Activated T-helper 17 cell treated with anti-CD3 and anti-CD28 coated beads, Interleukin-2, amount 50 U/mL, for 72 hours (primary cell): Measurements from ENCODE around the gene NNT. TPM values are rescaled to one million over a fixed set of nuclear protein-coding genes. Genes with fewer than 3 reads are reported as not detected.
"Not testable (repeated sequence)": the region's sequence is repeated elsewhere in the genome, so short reads cannot be mapped to it uniquely, and the experiment has no call there.

Source experiments
- ATAC-seq: fragments of 150-1000 bp; cut with Tn5 transposase; replicated peaks from 2 replicates; pipeline ENCODE4 v1.10.0; 2021; ENCODE audit warnings: mild to moderate bottlenecking, moderate library complexity
- H3K27ac Mint-ChIP-seq: one replicate; pipeline ENCODE4 v1.8.0; 2022; ENCODE audit warnings: mixed read lengths
- H3K27me3 Mint-ChIP-seq: one replicate; pipeline ENCODE4 v1.8.0; 2022; ENCODE audit warnings: mixed read lengths
- H3K36me3 Mint-ChIP-seq: one replicate; pipeline ENCODE4 v1.8.0; 2022; ENCODE audit warnings: low read depth, mild to moderate bottlenecking, mixed read lengths
- H3K4me1 Mint-ChIP-seq: one replicate; pipeline ENCODE4 v1.8.0; 2022; ENCODE audit warnings: mixed read lengths
- H3K4me3 Mint-ChIP-seq: one replicate; pipeline ENCODE4 v1.8.0; 2022; ENCODE audit warnings: mild to moderate bottlenecking, mixed read lengths
- H3K9me3 Mint-ChIP-seq: one replicate; pipeline ENCODE4 v1.8.0; 2022; ENCODE audit warnings: mixed read lengths
- total RNA-seq, 2 donors: library from RNA; stranded (reverse); gene quantifications; one replicate each; pipeline ENCODE4 v1.2.3, GENCODE V29; 2022

The NNT gene
- total RNA-seq, 2 donors from 2014 or later: 87.5 to 97.2 TPM

DNA sequence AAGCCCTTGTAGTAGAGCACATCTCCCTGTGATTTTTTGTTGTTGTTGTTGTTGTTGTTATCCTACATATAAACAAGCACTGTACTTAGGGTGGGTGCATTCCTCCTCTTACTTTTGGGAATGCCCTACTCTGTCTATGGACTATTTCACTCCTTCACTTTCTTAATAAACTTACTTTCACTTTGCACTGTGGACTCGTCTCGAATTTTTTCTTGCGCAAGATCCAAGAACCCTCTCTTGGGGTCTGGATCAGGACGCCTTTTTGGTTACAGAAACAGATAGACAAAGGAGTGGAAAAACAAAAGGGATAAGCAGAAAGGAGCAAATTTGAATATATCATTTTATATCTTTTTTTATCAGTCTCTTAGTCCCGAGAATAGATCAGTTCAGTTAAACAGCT, 31.7 kb upstream of the NNT start:
- ATAC-seq: no peak
- Mint-ChIP-seq H3K9me3 (no peaks in the 10 kb centered on the region), H3K36me3 (peaks cover 12% of the 10 kb centered on the region), H3K4me3 (no peak overlapping the region), H3K4me1 (no peaks in the 10 kb centered on the region), H3K27ac (no peak overlapping the region), H3K27me3 (no peaks in the 10 kb centered on the region)

DNA sequence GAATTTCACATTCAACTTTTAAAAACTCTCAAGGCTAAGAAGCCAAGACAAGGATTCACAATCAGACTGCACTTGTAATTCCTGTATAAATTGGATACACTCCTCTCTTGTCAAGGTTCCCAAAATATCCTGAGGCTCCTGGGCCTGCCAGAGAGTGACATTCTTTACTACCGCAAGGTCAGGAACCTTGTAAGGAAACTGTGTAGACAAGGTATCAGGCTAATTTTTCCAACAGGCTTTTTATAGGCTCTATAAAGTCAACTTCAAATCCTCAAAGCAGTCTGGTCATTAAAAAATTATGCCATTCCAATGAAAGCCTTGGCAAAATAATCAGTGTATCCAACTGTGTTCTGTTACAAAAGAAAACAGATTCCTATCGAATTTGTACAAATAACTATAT, 30.6 kb upstream of the NNT start:
- no peaks in the 10 kb centered on the region for H3K4me1 Mint-ChIP-seq
- no peak overlapping the region for H3K27ac Mint-ChIP-seq
- no peak overlapping the region for H3K4me3 Mint-ChIP-seq
- no peaks in the 10 kb centered on the region for H3K9me3 Mint-ChIP-seq
- peaks cover 12% of the 10 kb centered on the region for H3K36me3 Mint-ChIP-seq
- no peak for ATAC-seq
- H3K27me3 Mint-ChIP-seq: no peaks in the 10 kb centered on the region

DNA sequence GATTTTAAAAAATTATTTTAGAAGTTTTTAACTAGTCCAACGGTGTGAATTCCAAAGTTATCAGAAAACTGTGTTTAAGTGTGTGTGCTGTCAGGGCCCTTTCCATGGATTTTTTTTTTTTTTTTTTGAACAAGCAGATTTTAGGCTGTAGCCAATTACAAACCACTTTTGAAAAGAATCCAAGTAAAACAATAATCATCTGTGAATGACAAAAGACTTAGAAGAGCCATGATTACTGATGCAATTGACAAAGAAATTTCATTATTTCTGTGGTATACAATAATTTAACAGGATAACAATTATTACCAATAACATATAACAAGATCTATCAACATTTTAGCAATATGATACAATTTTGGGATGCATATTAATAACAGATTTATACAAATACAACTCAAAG, 29.9 kb upstream of the NNT start:
- peaks cover 12% of the 10 kb centered on the region for H3K36me3 Mint-ChIP-seq
- H3K27ac Mint-ChIP-seq: no peak overlapping the region
- no peaks in the 10 kb centered on the region for H3K4me1 Mint-ChIP-seq
- H3K27me3 Mint-ChIP-seq: no peaks in the 10 kb centered on the region
- no peak for ATAC-seq
- no peaks in the 10 kb centered on the region for H3K9me3 Mint-ChIP-seq
- no peak overlapping the region for H3K4me3 Mint-ChIP-seq

DNA sequence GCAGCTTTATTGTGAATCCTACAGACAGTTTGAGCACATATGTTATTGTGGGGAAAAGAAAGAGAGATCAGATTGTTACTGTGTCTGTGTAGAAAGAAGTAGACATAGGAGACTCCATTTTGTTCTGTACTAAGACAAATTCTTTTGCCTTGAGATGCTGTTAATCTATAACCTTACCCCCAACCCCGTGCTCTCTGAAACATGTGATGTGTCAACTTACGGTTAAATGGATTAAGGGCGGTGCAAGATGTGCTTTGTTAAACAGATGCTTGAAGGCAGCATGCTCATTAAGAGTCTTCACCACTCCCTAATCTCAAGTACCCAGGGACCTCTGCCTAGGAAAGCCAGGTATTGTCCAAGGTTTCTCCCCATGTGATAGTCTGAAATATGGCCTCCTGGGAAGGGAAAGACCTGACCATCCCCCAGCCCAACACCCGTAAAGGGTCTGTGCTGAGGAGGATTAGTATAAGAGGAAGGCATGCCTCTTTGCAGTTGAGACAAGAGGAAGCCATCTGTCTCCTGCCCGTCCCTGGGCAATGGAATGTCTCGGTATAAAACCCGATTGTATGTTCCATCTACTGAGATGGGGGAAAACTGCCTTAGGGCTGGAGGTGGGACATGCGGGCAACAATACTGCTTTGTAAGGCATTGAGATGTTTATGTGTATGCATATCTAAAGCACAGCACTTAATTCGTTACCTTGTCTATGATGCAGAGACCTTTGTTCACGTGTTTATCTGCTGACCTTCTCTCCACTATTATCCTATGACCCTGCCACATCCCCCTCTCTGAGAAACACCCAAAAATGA, 22.4 kb upstream of the NNT start:
- peaks cover 14% of the 10 kb centered on the region for H3K36me3 Mint-ChIP-seq
- not testable (repeated sequence) for ATAC-seq, H3K4me3 Mint-ChIP-seq, H3K27ac Mint-ChIP-seq, H3K27me3 Mint-ChIP-seq, H3K4me1 Mint-ChIP-seq, H3K9me3 Mint-ChIP-seq

DNA sequence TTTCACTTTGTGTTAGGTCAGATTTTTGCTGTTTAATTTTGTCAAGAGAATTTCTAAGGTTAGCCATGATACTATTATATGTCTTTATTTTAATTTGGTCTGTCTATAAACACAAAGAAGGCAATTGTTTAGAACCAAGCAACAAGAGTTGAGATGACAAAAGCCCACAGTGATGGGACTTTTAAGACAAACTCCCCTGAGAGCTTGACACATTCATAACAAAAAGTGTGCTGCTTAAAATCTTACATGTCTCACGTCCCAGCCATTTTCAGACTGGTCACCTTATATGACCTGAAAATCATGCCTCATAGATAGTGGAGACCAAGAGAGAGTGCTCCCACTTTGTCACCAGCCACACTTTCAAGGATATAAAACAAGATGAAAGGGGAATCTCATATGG, 21.6 kb upstream of the NNT start:
- peaks cover 6% of the 10 kb centered on the region for H3K4me1 Mint-ChIP-seq
- H3K27ac Mint-ChIP-seq: no peak overlapping the region
- H3K36me3 Mint-ChIP-seq: peaks cover 12% of the 10 kb centered on the region
- H3K4me3 Mint-ChIP-seq: no peak overlapping the region
- no peak for ATAC-seq
- no peaks in the 10 kb centered on the region for H3K9me3 Mint-ChIP-seq
- H3K27me3 Mint-ChIP-seq: no peaks in the 10 kb centered on the region

DNA sequence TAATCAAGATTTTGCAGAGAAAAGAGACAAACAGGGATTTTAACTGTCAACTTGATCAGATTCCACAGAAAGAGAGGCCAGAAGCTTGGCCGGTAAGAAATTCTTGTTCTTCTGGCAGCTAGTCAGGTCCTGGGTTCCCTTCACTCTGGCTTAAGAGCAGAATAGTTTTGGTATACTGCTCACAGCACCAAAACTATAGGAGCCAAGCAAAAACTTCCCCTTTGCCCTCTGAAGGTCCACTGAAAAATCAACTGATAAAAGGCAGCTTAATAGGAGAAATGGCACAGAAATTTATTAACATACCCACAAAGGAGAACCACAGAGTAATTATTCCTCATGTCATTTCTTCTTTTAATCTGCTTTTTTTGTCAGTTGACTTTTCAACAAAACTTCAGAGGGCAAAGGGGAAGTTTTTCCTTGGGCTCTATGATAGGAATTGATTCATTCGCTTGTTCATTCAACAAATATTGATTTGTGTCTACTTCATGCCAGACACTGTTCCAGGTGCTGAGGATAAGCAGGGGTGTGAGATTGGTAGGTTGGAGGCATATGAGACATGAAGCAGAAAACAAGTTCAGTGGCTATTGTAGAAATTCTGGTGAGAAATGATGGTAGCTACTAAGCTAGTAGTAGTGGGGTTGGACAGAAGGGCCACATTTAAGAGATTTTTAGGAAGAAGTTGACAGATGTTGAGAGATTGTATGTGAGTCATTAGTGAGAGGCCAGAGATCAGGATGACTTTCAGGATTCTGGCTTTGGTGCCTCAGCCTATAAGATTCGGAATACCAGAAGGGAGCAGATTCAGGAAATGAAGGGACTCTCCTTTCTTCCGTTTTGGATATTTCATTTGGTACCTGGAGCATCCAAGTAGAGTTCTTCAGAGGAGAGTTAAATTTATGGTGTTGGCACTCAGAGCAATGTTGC, 20.6 kb upstream of the NNT start:
- no peak overlapping the region for H3K27ac Mint-ChIP-seq
- H3K36me3 Mint-ChIP-seq: peaks cover 12% of the 10 kb centered on the region
- H3K27me3 Mint-ChIP-seq: no peaks in the 10 kb centered on the region
- ATAC-seq: no peak
- no peaks in the 10 kb centered on the region for H3K9me3 Mint-ChIP-seq
- H3K4me3 Mint-ChIP-seq: no peak overlapping the region
- peaks cover 6% of the 10 kb centered on the region for H3K4me1 Mint-ChIP-seq

DNA sequence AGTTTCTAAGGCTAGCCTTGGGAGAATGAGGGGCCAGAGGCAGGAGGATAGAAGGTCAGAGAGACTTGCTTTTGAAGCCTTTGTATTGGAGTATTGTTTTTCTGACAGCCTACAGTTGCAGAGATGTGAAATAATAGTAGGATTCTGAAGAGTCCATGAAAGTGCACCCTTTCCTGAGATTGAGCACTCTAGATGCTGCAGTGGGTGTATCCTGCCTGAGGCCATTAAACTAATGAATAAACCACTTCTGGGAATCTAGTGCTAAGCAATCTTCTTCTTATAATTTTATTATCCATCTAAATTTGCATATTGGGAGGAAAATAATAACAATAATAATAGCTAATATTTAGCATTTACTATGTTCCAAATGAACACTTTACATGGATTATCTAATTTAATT, 19.3 kb upstream of the NNT start:
- H3K4me3 Mint-ChIP-seq: no peak overlapping the region
- ATAC-seq: no peak
- H3K4me1 Mint-ChIP-seq: peaks cover 6% of the 10 kb centered on the region
- no peaks in the 10 kb centered on the region for H3K27me3 Mint-ChIP-seq
- H3K27ac Mint-ChIP-seq: no peak overlapping the region
- H3K36me3 Mint-ChIP-seq: peaks cover 12% of the 10 kb centered on the region
- no peaks in the 10 kb centered on the region for H3K9me3 Mint-ChIP-seq

DNA sequence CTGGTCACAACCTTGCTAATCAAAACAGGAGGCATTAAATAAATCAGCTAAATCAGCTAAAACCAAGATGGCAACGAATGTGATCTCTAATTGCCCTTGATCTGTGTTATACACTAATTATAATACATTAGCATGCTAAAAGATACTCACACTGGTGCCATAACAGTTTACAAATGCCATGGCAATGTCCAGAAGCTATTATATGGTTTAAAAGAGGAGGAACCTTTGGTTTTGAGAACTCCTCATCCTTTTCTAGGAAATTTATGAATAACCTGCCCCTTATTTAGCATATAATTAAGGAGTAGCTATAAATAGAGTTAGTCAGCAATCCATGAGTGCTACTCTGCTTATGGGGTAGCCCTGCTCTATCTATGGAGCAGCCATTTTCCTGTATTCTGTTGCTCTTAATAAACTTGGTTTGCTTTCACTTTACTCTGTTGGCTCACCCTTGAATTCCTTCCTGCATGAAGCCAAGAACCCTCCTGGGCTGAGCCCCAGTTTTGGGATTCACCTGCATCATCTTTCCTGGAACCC, 18.7 kb upstream of the NNT start:
- Mint-ChIP-seq H3K9me3 (no peaks in the 10 kb centered on the region), H3K4me1 (peaks cover 6% of the 10 kb centered on the region), H3K27ac (no peak overlapping the region), H3K4me3 (no peak overlapping the region), H3K27me3 (no peaks in the 10 kb centered on the region), H3K36me3 (peaks cover 12% of the 10 kb centered on the region)
- ATAC-seq: no peak

DNA sequence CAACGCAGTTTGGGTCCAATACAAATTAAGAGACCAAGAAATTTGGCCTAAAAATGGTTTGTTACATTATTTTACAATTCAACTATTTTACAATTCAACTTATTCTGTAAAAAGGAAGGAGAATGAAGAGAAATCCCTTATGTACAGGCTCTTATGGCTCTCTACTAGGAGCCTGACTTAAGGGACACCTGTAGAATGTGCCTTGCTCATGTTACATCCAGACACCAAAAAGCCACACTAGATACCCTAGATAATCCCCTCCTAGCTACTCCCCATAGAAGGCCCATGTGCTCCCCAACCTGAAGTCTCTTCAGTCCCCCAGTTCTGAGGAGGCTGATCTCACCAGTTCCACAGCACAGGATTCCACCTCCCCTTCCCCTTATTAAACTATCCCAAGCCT, 14.1 kb upstream of the NNT start:
- no peaks in the 10 kb centered on the region for H3K9me3 Mint-ChIP-seq
- no peak overlapping the region for H3K4me3 Mint-ChIP-seq
- no peak overlapping the region for H3K27ac Mint-ChIP-seq
- H3K4me1 Mint-ChIP-seq: no peaks in the 10 kb centered on the region
- H3K36me3 Mint-ChIP-seq: no peaks in the 10 kb centered on the region
- ATAC-seq: no peak
- no peaks in the 10 kb centered on the region for H3K27me3 Mint-ChIP-seq

DNA sequence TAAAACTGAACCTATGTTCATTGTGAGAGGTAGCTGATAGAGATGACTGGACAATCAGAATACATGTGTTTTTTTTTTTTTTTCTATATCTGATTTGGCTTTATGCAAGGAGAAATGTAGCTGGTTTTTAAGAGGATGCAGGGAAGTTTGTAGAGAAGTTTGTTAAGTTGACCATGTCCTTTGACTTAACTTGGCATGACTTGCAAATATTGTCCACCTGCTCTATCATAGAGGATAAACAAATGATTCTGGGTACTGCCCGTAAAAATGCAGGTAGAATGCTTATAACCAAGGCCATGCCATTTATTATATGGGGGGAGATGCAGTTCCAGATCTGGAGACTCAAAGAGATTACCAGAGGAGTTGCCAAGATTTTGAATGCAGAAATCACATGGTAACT, 13.7 kb upstream of the NNT start:
- Mint-ChIP-seq H3K27me3 (no peaks in the 10 kb centered on the region), H3K4me3 (no peak overlapping the region), H3K9me3 (no peaks in the 10 kb centered on the region), H3K36me3 (no peaks in the 10 kb centered on the region), H3K4me1 (no peaks in the 10 kb centered on the region), H3K27ac (no peak overlapping the region)
- ATAC-seq: no peak

DNA sequence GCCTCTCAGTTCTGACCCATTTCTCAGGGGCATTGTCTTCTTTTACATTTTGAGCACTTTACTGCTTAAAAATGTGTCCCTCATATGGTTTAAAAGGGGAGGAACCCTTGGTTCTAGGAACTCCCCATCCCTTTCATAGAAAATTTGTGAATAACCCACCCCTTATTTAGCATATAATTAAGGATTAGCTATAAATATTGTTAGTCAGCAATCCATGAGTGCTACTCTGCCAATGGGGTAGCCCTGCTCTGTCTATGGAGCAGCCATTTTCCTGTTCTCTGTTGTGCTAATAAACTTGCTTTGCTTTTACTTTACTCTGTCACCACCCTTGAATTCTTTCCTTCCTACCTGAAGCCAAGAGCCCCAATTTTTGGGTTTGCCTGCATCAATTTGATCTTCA, 12.3 kb upstream of the NNT start:
- no peak for ATAC-seq
- H3K9me3 Mint-ChIP-seq: no peaks in the 10 kb centered on the region
- H3K4me1 Mint-ChIP-seq: no peaks in the 10 kb centered on the region
- no peaks in the 10 kb centered on the region for H3K36me3 Mint-ChIP-seq
- no peak overlapping the region for H3K27ac Mint-ChIP-seq
- no peak overlapping the region for H3K4me3 Mint-ChIP-seq
- no peaks in the 10 kb centered on the region for H3K27me3 Mint-ChIP-seq

DNA sequence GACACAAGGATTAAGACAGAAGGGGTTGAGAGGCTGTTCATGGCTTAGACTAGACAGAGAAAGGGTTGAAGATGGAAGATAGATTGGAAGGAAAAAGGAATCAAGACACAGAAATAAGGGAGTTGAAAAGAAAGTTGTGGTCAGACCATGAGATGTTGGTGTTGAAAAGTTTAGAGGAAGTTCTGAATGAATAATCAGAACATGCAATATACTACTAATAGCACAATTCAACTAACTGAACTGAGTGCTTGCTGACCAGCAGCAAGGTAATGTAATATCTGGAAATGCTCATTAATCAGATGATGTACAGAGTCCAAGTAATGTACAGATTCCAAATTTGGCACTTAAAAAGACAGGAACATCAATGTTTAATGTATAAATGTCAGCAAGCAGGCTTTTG, 10.6 kb upstream of the NNT start:
- Mint-ChIP-seq H3K36me3 (no peaks in the 10 kb centered on the region), H3K27me3 (no peaks in the 10 kb centered on the region), H3K27ac (no peak overlapping the region), H3K9me3 (no peaks in the 10 kb centered on the region), H3K4me3 (no peak overlapping the region), H3K4me1 (no peaks in the 10 kb centered on the region)
- no peak for ATAC-seq

DNA sequence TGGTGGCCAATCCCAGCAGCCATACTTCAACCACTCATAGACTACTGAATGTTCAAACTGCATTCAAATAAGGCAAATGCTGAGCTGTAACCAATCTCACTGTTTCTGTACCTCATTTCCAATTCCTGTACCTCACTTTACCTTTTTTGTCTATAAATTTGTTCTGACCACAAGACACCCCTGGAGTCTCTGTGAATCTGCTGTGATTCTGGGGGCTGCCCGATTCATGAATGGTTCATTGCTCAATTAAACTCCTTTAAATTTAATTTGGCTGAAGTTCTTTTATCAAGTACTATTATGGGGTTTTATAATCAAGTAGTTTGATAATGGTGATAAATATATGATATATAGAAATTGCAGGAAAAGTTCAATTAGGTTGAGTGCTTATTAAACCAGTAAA, 4.1 kb upstream of the NNT start:
- not testable (repeated sequence) for H3K4me3 Mint-ChIP-seq, ATAC-seq, H3K4me1 Mint-ChIP-seq, H3K36me3 Mint-ChIP-seq, H3K27ac Mint-ChIP-seq, H3K27me3 Mint-ChIP-seq, H3K9me3 Mint-ChIP-seq

DNA sequence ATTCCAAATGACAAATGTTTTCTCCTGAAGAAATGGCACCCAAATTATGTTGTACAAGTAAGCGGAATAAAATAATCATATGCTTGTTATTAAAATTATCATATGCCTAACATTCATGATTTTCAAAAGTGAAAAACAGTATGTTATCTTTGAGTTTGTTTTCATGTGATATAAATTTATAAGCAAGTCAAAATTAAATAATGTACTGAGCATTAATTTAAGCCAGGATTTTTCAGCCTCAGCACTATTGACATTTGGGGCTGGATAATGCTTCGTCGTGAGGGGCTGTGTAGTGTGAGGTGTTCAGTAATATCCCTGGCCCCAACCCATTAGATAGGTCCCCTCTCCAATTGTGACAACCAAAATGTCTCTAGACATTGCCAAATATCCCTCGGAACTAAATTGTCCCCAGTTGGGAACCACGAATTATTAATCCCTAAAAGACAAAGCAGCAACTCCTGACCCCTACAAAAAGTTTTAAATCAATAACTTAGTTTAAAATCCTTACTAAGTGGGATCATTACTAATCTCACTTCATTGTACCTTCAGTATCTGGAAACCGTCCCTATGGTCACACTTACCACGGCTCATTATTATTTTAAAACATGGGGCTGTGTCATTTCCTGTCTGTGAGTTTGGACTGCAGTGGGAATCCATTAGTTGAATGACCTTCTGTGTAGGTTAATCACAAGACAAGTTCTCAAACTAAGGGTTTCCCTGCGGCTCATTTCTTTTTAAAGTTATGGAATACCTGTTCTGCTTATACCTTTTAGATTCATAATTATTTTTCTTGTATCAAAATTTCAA, 1.3 kb upstream of the NNT start:
- H3K27ac Mint-ChIP-seq: peak overlapping the region; percentile 93
- H3K9me3 Mint-ChIP-seq: no peaks in the 10 kb centered on the region
- no peak for ATAC-seq
- H3K36me3 Mint-ChIP-seq: peaks cover 28% of the 10 kb centered on the region
- H3K4me3 Mint-ChIP-seq: peak overlapping the region; percentile 94
- H3K4me1 Mint-ChIP-seq: peaks cover 11% of the 10 kb centered on the region
- no peaks in the 10 kb centered on the region for H3K27me3 Mint-ChIP-seq
